ENCODE results near the gene FBXL7.

Gene FBXL7

GRCh38 chr5:15566789-15567188, 66.8 kb downstream of the FBXL7 start:
- no peak for TF ChIP-seq CTCF (IDR thresholded peaks at IDR 0.05; ENCODE audit: low read depth, low read length)
- H3K4me3 ChIP-seq (replicated peaks in 1 of 2; ENCODE audit: low read depth in 2 of 2, low read length in 2 of 2): no peak overlapping the region
- peak in 1 of 2 donors; percentile 36 for DNase-seq (ENCODE audit: low read depth in 2 of 2)

- no peak overlapping the region for H3K4me3 ChIP-seq (replicated peaks in 1 of 2; ENCODE audit: low read depth in 2 of 2, low read length in 2 of 2)
- no peak for TF ChIP-seq CTCF (IDR thresholded peaks at IDR 0.05; ENCODE audit: low read depth, low read length)
- no peak for DNase-seq (ENCODE audit: low read depth in 2 of 2)
Measured at GRCh38 chr5:15570491-15570890, 70.5 kb downstream of the FBXL7 start.

- no peak overlapping the region for H3K4me3 ChIP-seq (replicated peaks in 1 of 2; ENCODE audit: low read depth in 2 of 2, low read length in 2 of 2)
- DNase-seq (ENCODE audit: low read depth in 2 of 2): no peak
- TF ChIP-seq CTCF (IDR thresholded peaks at IDR 0.05; ENCODE audit: low read depth, low read length): no peak
Measured at GRCh38 chr5:15571081-15571480, 71.1 kb downstream of the FBXL7 start.

GRCh38 chr5:15571618-15572017, 71.6 kb downstream of the FBXL7 start:
- DNase-seq (ENCODE audit: low read depth in 2 of 2): no peak
- no peak for TF ChIP-seq CTCF (IDR thresholded peaks at IDR 0.05; ENCODE audit: low read depth, low read length)
- H3K4me3 ChIP-seq (replicated peaks in 1 of 2; ENCODE audit: low read depth in 2 of 2, low read length in 2 of 2): no peak overlapping the region

- DNase-seq (ENCODE audit: low read depth in 2 of 2): no peak
- TF ChIP-seq CTCF (IDR thresholded peaks at IDR 0.05; ENCODE audit: low read depth, low read length): no peak
- H3K4me3 ChIP-seq (replicated peaks in 1 of 2; ENCODE audit: low read depth in 2 of 2, low read length in 2 of 2): no peak overlapping the region
Measured at GRCh38 chr5:15573590-15573989, 73.6 kb downstream of the FBXL7 start.

- no peak for TF ChIP-seq CTCF (IDR thresholded peaks at IDR 0.05; ENCODE audit: low read depth, low read length)
- no peak for DNase-seq (ENCODE audit: low read depth in 2 of 2)
- H3K4me3 ChIP-seq (replicated peaks in 1 of 2; ENCODE audit: low read depth in 2 of 2, low read length in 2 of 2): no peak overlapping the region
Measured at GRCh38 chr5:15574128-15574527, 74.1 kb downstream of the FBXL7 start.

GRCh38 chr5:15574806-15575325, 74.9 kb downstream of the FBXL7 start:
- TF ChIP-seq CTCF (IDR thresholded peaks at IDR 0.05; ENCODE audit: low read depth, low read length): no peak
- H3K4me3 ChIP-seq (replicated peaks in 1 of 2; ENCODE audit: low read depth in 2 of 2, low read length in 2 of 2): no peak overlapping the region
- peak; percentile 64 to 72 for DNase-seq (ENCODE audit: low read depth in 2 of 2)
